ENCODE data around the gene KRTAP10-2.

KRTAP10-2 gene

GRCh38 chr21:44544566-44544965, 6.7 kb downstream of the KRTAP10-2 start:
- TF ChIP-seq CTCF (IDR thresholded peaks at IDR 0.05; ENCODE audit: unreplicated experiment in 3 of 3) = no peak
- H3K4me1 Mint-ChIP-seq = peaks cover 15% of the 10 kb centered on the region
- peaks cover 5% of the 10 kb centered on the region for H3K27me3 Mint-ChIP-seq (ENCODE audit: low read depth)
- H3K36me3 Mint-ChIP-seq (ENCODE audit: low read depth) = peaks cover 10% of the 10 kb centered on the region
- H3K27ac Mint-ChIP-seq = no peak overlapping the region
- H3K9me3 Mint-ChIP-seq = peaks cover 23% of the 10 kb centered on the region
- H3K4me3 Mint-ChIP-seq = no peak overlapping the region

GRCh38 chr21:44542716-44543115, 8.6 kb downstream of the KRTAP10-2 start:
- H3K4me1 Mint-ChIP-seq = no peaks in the 10 kb centered on the region
- H3K27ac Mint-ChIP-seq = no peak overlapping the region
- peaks cover 10% of the 10 kb centered on the region for H3K36me3 Mint-ChIP-seq (ENCODE audit: low read depth)
- no peak overlapping the region for H3K4me3 Mint-ChIP-seq
- H3K9me3 Mint-ChIP-seq = peaks cover 22% of the 10 kb centered on the region
- TF ChIP-seq CTCF (IDR thresholded peaks at IDR 0.05; ENCODE audit: unreplicated experiment in 3 of 3) = no peak
- H3K27me3 Mint-ChIP-seq (ENCODE audit: low read depth) = no peaks in the 10 kb centered on the region

GRCh38 chr21:44540741-44541288, 10.5 kb downstream of the KRTAP10-2 start:
- H3K27ac Mint-ChIP-seq = no peak overlapping the region
- no peaks in the 10 kb centered on the region for H3K4me1 Mint-ChIP-seq
- H3K27me3 Mint-ChIP-seq (ENCODE audit: low read depth) = no peaks in the 10 kb centered on the region
- TF ChIP-seq CTCF (IDR thresholded peaks at IDR 0.05; ENCODE audit: unreplicated experiment in 3 of 3) = no peak
- H3K4me3 Mint-ChIP-seq = no peak overlapping the region
- no peaks in the 10 kb centered on the region for H3K36me3 Mint-ChIP-seq (ENCODE audit: low read depth)
- peaks cover 13% of the 10 kb centered on the region for H3K9me3 Mint-ChIP-seq

- no peak within 1 kb of the TSS for H3K27ac Mint-ChIP-seq
- no peak within 1 kb of the TSS for H3K4me3 Mint-ChIP-seq
- H3K4me1 Mint-ChIP-seq = no peaks in the 10 kb centered on the region
- H3K27me3 Mint-ChIP-seq (ENCODE audit: low read depth) = no peaks in the 10 kb centered on the region
- no peak for TF ChIP-seq CTCF (IDR thresholded peaks at IDR 0.05; ENCODE audit: unreplicated experiment in 3 of 3)
- H3K9me3 Mint-ChIP-seq = peaks cover 9% of the 10 kb centered on the region
- no peaks in the 10 kb centered on the region for H3K36me3 Mint-ChIP-seq (ENCODE audit: low read depth)
These were observed 11.2 kb downstream of the KRTAP10-2 start, which contains the start of gene KRTAP10-1 for GRCh38 chr21:44539991-44540666. Gene KRTAP10-1, minus strand, starts transcription at chr21:44540195. Its CDS starts 45 bp downstream, at chr21:44540150.

DNA sequence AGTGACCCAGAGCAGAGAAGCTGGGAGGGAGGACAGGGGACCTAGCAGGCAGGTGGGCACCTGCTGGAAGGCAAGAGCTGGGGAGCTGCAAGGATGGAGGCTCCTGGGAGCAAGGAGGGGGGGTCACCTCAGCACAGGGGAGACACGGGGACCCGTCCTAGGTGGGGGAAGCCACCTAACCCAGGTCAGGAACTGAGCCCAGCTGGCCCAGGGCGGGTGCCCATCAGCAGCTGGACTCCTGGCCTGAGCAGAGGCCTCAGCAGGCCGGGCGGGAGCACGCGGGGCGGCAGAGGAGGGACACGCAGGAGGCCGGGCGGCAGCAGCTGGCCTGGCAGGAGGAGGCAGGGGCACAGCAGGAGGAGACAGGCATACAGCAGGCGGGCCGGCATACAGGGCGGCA, 12.3 kb downstream of the KRTAP10-2 start:
- Mint-ChIP-seq H3K4me1 (no peaks in the 10 kb centered on the region), H3K27me3 (ENCODE audit: low read depth) (peaks cover 5% of the 10 kb centered on the region), H3K27ac (no peak overlapping the region), H3K9me3 (peaks cover 9% of the 10 kb centered on the region), H3K36me3 (ENCODE audit: low read depth) (no peaks in the 10 kb centered on the region), H3K4me3 (no peak overlapping the region)
- no peak for TF ChIP-seq CTCF (IDR thresholded peaks at IDR 0.05; ENCODE audit: unreplicated experiment in 3 of 3)
